D721Med (cell line): Measurements from ENCODE around the gene SYNGR3.
"Not testable (repeated sequence)": the region's sequence is repeated elsewhere in the genome, so short reads cannot be mapped to it uniquely, and the experiment has no call there.

Experiments used
- DNase-seq: peaks from one replicate; pipeline ENCODE4 v3.0.0; 2011; ENCODE audit warnings: low spot score; ENCODE audit not compliant: insufficient read length
- FAIRE-seq: peaks from 2 replicates; lab custom pipeline; 2011; peaks lifted over from hg19 to GRCh38; lab: Jason Lieb, UNC
- CTCF ChIP-seq: IDR thresholded peaks from 2 replicates; pipeline ENCODE4 v1.5.1; 2012; ENCODE audit warnings: mild to moderate bottlenecking, control low read depth; ENCODE audit not compliant: insufficient read depth; ENCODE audit errors: missing control alignments

Gene SYNGR3

DNA sequence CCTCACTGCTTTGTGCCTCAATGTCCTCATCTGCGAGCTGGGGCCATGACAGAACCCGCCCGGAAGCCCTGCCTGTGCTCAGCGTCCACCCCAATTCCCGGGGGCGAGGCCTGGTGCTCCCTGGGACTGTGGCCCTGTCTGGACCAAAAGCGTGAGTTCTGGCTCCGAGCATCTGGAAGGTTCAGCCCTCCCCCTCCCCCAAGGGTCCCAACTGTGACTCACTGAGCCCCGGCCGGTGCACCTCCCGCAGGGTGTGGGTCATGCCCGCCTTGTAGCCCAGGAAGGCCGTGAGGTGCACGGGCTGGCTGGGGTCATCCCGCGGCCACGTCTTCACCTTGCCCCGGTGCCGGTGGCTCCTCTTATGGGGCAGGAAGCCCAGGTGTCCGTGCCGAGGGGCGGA is 36.0 kb upstream of the SYNGR3 start:
- FAIRE-seq (no peak), DNase-seq (no peak)
- no peak for TF ChIP-seq CTCF

GRCh38 chr16:1957434-1958142 is 32.2 kb upstream of the SYNGR3 start:
- DNase-seq, FAIRE-seq: not testable (repeated sequence)

GRCh38 chr16:1958143-1958491 is 31.7 kb upstream of the SYNGR3 start:
- FAIRE-seq, DNase-seq: not testable (repeated sequence)

DNA sequence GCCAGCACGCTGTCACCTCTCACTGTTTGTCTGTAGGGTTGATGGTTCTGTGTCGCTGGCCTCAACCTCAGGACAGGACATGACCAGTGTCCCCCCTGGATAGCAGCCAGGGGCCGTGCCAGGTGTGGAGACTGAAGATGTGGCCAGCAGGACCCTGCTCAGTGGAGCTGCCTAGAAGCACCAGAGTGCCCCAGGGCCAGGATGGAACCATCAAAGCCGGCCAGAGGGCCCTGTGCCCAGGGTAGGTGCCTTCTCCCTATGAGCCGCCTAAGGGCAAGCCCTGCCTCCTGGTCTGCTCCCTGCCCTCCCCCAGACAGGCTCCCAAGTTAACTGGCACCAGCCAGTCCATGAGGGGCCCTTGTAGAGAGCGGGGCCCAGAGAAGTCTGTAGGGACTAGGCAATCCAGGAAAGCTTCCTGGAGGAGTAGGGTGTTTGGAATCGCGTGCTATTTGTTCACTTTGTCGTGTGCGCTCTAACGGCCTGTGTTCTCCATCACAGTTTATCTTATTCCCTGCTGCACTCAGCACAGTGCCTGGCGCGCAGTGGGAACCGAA is 31.0 kb upstream of the SYNGR3 start:
- DNase-seq (peak; percentile 3), FAIRE-seq (no peak)
- TF ChIP-seq CTCF: no peak

DNA sequence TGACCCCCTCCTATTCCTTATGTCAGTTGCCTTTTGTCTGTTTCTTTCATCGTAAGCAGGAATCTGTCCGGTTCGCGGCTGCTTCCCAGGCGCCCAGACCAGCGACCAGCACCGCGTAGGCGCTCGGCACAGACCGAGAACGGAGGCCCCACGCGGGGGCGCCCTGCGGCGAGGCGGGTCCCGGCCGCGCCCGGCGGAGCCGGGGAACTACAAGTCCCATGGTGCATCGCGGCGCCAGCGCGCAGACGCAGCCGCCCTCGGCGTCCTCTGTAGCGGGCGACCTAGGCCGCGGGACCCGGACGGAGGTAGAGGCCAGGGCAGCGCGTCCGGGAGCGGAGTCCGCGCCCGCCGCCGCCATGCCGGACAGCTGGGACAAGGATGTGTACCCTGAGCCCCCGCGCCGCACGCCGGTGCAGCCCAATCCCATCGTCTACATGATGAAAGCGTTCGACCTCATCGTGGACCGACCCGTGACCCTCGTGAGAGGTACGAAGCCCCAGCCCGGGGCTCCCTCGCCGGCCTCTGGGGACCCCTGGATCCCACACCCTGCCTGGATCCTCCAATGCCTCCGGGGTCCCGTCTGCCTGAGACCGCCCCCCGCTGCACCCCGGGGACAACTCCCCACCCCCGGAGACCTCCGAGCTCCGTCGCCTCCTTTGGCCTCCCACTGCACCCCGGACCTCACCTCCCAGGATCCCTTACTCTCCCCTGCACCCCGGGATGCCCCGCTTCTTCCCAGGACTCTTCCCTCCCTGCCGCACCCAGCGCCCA is 30.3 kb upstream of the SYNGR3 start, which contains the start of gene NDUFB10:
TSS of gene NDUFB10 (plus strand) at position 270 of the 771 bp plus-strand sequence. CDS start at position 357, 87 bp downstream.
- peak; percentile 75 for DNase-seq
- FAIRE-seq: no peak
- TF ChIP-seq CTCF: peak; percentile 66

DNA sequence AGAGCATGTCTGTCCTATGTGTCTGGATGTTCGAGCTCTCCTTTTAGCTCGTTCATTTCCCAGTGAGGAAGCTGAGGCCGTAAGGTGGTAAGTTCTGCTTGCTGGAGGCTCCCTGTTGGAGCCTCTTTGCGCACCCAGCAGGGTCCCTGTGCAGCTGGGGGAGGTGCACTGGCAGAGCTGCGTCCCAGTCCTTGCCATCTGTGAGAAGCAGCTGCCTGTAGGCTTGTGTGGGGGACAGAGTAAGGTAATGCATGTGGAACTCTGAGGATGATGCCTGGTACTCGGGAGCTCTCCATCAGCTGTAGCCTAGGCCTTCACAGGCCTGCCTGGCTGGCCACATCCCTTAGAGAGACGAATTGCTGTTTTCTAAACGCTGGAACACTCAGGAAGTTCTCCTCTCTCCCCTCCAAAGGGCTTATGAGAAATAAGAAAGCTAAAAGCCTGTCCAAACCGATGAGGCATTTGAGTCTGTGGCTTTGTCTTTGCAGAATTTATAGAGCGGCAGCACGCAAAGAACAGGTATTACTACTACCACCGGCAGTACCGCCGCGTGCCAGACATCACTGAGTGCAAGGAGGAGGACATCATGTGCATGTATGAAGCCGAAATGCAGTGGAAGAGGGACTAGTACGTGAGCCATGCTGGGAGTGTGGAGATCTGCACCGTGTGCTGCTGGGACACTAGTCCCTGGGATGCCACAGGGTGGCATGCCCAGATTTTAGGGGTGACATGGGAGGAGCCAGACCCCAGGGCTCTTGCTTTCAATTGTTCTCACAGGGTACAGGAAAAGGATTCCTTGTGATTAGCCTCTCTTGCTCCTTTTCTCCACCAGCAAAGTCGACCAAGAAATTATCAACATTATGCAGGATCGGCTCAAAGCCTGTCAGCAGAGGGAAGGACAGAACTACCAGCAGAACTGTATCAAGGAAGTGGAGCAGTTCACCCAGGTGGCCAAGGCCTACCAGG is 28.8 kb upstream of the SYNGR3 start:
- DNase-seq (peak; percentile 18), FAIRE-seq (no peak)
- TF ChIP-seq CTCF: no peak

DNA sequence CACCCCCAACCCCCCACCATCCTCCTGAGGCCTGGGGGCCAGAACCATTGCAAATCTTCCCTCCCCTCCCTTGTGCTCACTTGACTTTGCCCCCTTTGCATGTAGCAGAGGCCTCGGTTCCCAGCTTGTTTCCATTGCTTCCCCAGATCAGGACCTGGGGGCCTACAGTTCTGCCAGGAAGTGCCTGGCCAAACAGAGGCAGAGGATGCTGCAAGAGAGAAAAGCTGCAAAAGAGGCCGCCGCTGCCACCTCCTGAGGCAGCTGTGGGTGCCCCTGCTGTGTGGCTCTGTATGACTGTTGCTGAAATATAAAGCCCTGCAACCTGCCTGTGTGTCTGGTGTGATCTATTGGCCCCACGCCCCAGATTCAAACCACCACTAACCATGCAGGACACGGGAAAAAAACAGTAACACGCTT is 28.1 kb upstream of the SYNGR3 start:
- no peak for TF ChIP-seq CTCF
- DNase-seq (peak; percentile 9), FAIRE-seq (no peak)

GRCh38 chr16:1962161-1963153 is 27.3 kb upstream of the SYNGR3 start:
- not testable (repeated sequence) for FAIRE-seq, DNase-seq
